HepG2 (cell line): Measurements from ENCODE around the gene FAM110A. TPM values are rescaled to one million over a fixed set of nuclear protein-coding genes. Genes with fewer than 3 reads are reported as not detected.

Experiments
- ATAC-seq: fragments of 200-7000 bp; cut with Tn5 transposase; 3 replicates; pipeline ENCODE4 v1.9.1; 2020; ENCODE audit warnings: mild to moderate bottlenecking, moderate library complexity
- BruUV-seq: library from RNA; stranded (reverse); fragments of 400-500 nt; replicated peaks from 2 replicates; lab custom pipeline; 2021; lab: Mats Ljungman, UMichigan
- CTCF ChIA-PET: fragments of 300-600 bp; formaldehyde crosslinking; extraction: SDS; loops from one replicate; lab custom pipeline; 2021; ENCODE audit warnings: low total read pairs, inconsistent platforms, low intra/inter-chr PET ratio; lab: Yijun Ruan, JAX
- POLR2A ChIA-PET: fragments of 350-600 bp; sonication (Branson Sonifier 250); formaldehyde crosslinking; loops from one replicate; lab custom pipeline; 2020; ENCODE audit warnings: antibody characterized with exemption, inconsistent platforms; lab: Yijun Ruan, JAX
- DNase-seq: peaks from one replicate; pipeline ENCODE4 v3.0.0-alpha.2; 2015; ENCODE audit warnings: low spot score
- FAIRE-seq: peaks from 3 replicates; lab custom pipeline; 2011; peaks lifted over from hg19 to GRCh38; lab: Jason Lieb, UNC
- H2AFZ ChIP-seq: one replicate; pipeline ENCODE4 v1.6.1; 2011; ENCODE audit warnings: low read length, inconsistent platforms
- H3K27ac ChIP-seq: fragments of 300-600 bp; 3 replicates; pipeline ENCODE4 v1.8.0; 2011; ENCODE audit warnings: mixed run types, mild to moderate bottlenecking, mixed read lengths, low read length, inconsistent platforms; ENCODE audit not compliant: insufficient read depth; ENCODE audit errors: extremely low read length
- H3K27me3 ChIP-seq, 2 experiments: fragments of 200-600 bp in 1 of 2; 2 replicates in 1 of 2; 3 replicates in 1 of 2; pipeline versions ENCODE4 v1.6.0 to v1.8.0; 2011; ENCODE audit warnings: low read length in 2 of 2, mild to moderate bottlenecking in 2 of 2, moderate library complexity in 2 of 2, inconsistent platforms in 1 of 2; ENCODE audit not compliant: insufficient read depth in 2 of 2, control insufficient read depth in 1 of 2
- H3K36me3 ChIP-seq, 2 experiments: fragments of 200-600 bp in 1 of 2; replicated peaks in 1 of 2; 2 replicates in 1 of 2; 3 replicates in 1 of 2; pipeline versions ENCODE4 v1.5.1 to v1.8.0; 2011; ENCODE audit warnings: low read length in 2 of 2, inconsistent platforms in 1 of 2; ENCODE audit not compliant: insufficient read depth in 2 of 2, control insufficient read depth in 1 of 2
- H3K4me1 ChIP-seq: 2 replicates; pipeline ENCODE4 v1.5.1; 2012; ENCODE audit warnings: low read length, inconsistent platforms; ENCODE audit not compliant: insufficient read depth
- H3K4me2 ChIP-seq: 2 replicates; pipeline ENCODE4 v1.6.0; 2011; ENCODE audit warnings: low read depth, low read length, inconsistent platforms
- H3K4me3 ChIP-seq, 3 experiments: fragments of 200-600 bp in 1 of 3; sonication (generic), shearing (Covaris generic) in 1 of 3; replicated peaks in 1 of 3; 2 replicates each; pipeline ENCODE4 v1.5.1; 2011 to 2016; ENCODE audit warnings: low read length in 3 of 3, inconsistent platforms in 2 of 3, low read depth in 2 of 3, mild to moderate bottlenecking in 2 of 3, control low read depth in 1 of 3, mixed read lengths in 1 of 3; ENCODE audit not compliant: insufficient read depth in 1 of 3
- H3K79me2 ChIP-seq: one replicate; pipeline ENCODE4 v1.6.1; 2011; ENCODE audit warnings: low read length, inconsistent platforms; ENCODE audit not compliant: insufficient read depth
- H3K9ac ChIP-seq: 2 replicates; pipeline ENCODE4 v1.6.0; 2011; ENCODE audit warnings: mild to moderate bottlenecking, low read depth, low read length, inconsistent platforms; ENCODE audit not compliant: insufficient read depth
- H3K9me3 ChIP-seq: 2 replicates; pipeline ENCODE4 v1.5.1; 2012; ENCODE audit warnings: mild to moderate bottlenecking, low read length
- H4K20me1 ChIP-seq: 2 replicates; pipeline ENCODE4 v1.6.0; 2011; ENCODE audit warnings: inconsistent platforms, mild to moderate bottlenecking, low read length, moderate library complexity; ENCODE audit not compliant: insufficient read depth
- ARID2 ChIP-seq: sonication (generic); formaldehyde crosslinking; IDR thresholded peaks from 2 replicates; pipeline ENCODE4 v1.8.1; 2022; ENCODE audit warnings: mild to moderate bottlenecking, missing genetic modification reagents, borderline replicate concordance
- HNF4A ChIP-seq: sonication (generic); formaldehyde crosslinking; IDR thresholded peaks from 2 replicates; pipeline ENCODE4 v1.4.0; 2020; ENCODE audit warnings: missing genetic modification reagents
- HNRNPLL ChIP-seq: fragments of 200-400 bp; formaldehyde crosslinking; IDR thresholded peaks from 2 replicates; pipeline ENCODE4 v1.6.1; 2017; ENCODE audit warnings: mild to moderate bottlenecking, low read depth, low read length; ENCODE audit not compliant: poor library complexity, severe bottlenecking
- KLF13 ChIP-seq: sonication (generic); formaldehyde crosslinking; IDR thresholded peaks from 2 replicates; pipeline ENCODE4 v1.4.0; 2020; ENCODE audit warnings: mild to moderate bottlenecking, missing genetic modification reagents
- MAFG ChIP-seq: sonication (generic); formaldehyde crosslinking; IDR thresholded peaks from 2 replicates; pipeline ENCODE4 v1.5.1; 2020; ENCODE audit warnings: mild to moderate bottlenecking, missing genetic modification reagents
- NCOA2 ChIP-seq: sonication (generic); formaldehyde crosslinking; IDR thresholded peaks from 2 replicates; pipeline ENCODE4 v1.8.0; 2022; ENCODE audit warnings: inconsistent platforms
- NFIC ChIP-seq: IDR thresholded peaks from 2 replicates; pipeline ENCODE4 v1.6.1; 2012; ENCODE audit warnings: mild to moderate bottlenecking, low read length, inconsistent platforms
- NKX3-1 ChIP-seq: sonication (generic); formaldehyde crosslinking; IDR thresholded peaks from 2 replicates; pipeline ENCODE4 v1.5.0; 2020; ENCODE audit warnings: missing genetic modification reagents
- NPAS2 ChIP-seq: sonication (generic); formaldehyde crosslinking; IDR thresholded peaks from 2 replicates; pipeline ENCODE4 v1.8.0; 2022; ENCODE audit warnings: mild to moderate bottlenecking, missing genetic modification reagents, borderline replicate concordance
- TP53 ChIP-seq: sonication (generic); formaldehyde crosslinking; conservative IDR thresholded peaks from 2 replicates; pipeline ENCODE4 v1.4.0; 2020; ENCODE audit warnings: missing genetic modification reagents
- ZMAT3 ChIP-seq: sonication (generic); formaldehyde crosslinking; conservative IDR thresholded peaks from 2 replicates; pipeline ENCODE4 v1.7.0; 2021; ENCODE audit warnings: missing genetic modification reagents
- ZNF253 ChIP-seq: sonication (generic); formaldehyde crosslinking; IDR thresholded peaks from 2 replicates; pipeline ENCODE4 v1.8.0; 2022; ENCODE audit warnings: mild to moderate bottlenecking, missing genetic modification reagents, borderline replicate concordance
- ZNF614 ChIP-seq: IDR thresholded peaks from 2 replicates; pipeline ENCODE4 v1.6.1; 2018; ENCODE audit warnings: missing biosample characterization, missing genetic modification reagents, inconsistent platforms, borderline replicate concordance
- WGBS: methylation state at CpG from one replicate; pipeline ENCODE4 v1.1.6; 2017; ENCODE audit warnings: low lambda C conversion rate; 5-methylcytosine and 5-hydroxymethylcytosine counted together
- in situ Hi-C: cut with HindIII; loops from 2 replicates; pipeline ENCODE4 v1.10.0; 2017; ENCODE audit warnings: low pct_unique_long_range_greater_than_20kb; ENCODE audit not compliant: extremely low pct_ligation_motif_present
- intact Hi-C: fragments of 100-400 bp; cut with micrococcal nuclease; formaldehyde crosslinking; loops from one replicate; pipeline ENCODE4 v1.10.0; 2022; ENCODE audit not compliant: unreplicated experiment
- polyA plus RNA-seq, 8 experiments: library from polyadenylated mRNA; depleted of rRNA in 3 of 8; stranded (reverse) in 7 of 8; unstranded in 1 of 8; fragments of >200 nt; fragmentation: Illumina TruSeq in 4 of 8; extraction: Trizol in 4 of 8; gene quantifications; 2 replicates each; pipeline versions ENCODE4 v1.2.1 to v1.2.3, GENCODE V29; 2011 to 2016; ENCODE audit warnings: low read depth in 4 of 8, missing spikeins in 1 of 8, mixed read lengths in 1 of 8; ENCODE audit not compliant: insufficient read depth in 1 of 8
- total RNA-seq, 5 experiments: library from RNA; depleted of rRNA; stranded (reverse); fragments of >200 nt; fragmentation: Illumina TruSeq; extraction: Trizol; gene quantifications; 2 replicates each; pipeline ENCODE4 v1.2.3, GENCODE V29; 2016; ENCODE audit warnings: low read depth in 1 of 5
- TF ChIP-seq, protein P1 (sequence below): sonication (generic); formaldehyde crosslinking; IDR thresholded peaks from 2 replicates; pipeline ENCODE4 v1.8.1; 2023; ENCODE audit warnings: mild to moderate bottlenecking, moderate library complexity, missing genetic modification reagents
- TF ChIP-seq, protein P2 (sequence below): sonication (generic); formaldehyde crosslinking; IDR thresholded peaks from 2 replicates; pipeline ENCODE4 v1.4.0; 2020; ENCODE audit warnings: missing genetic modification reagents
- TF ChIP-seq, protein P3 (sequence below): sonication (generic); formaldehyde crosslinking; IDR thresholded peaks from 2 replicates; pipeline ENCODE4 v1.8.0; 2022; ENCODE audit warnings: missing genetic modification reagents, low read depth, mild to moderate bottlenecking, borderline replicate concordance
- TF ChIP-seq, protein P4 (sequence below): sonication (generic); formaldehyde crosslinking; IDR thresholded peaks from 2 replicates; pipeline ENCODE4 v1.5.0; 2020; ENCODE audit warnings: missing genetic modification reagents
- TF ChIP-seq, protein P5 (sequence below): sonication (generic); formaldehyde crosslinking; IDR thresholded peaks from 2 replicates; pipeline ENCODE4 v1.4.0; 2020; ENCODE audit warnings: mild to moderate bottlenecking, missing genetic modification reagents
- TF ChIP-seq, protein P6 (sequence below): sonication (generic); formaldehyde crosslinking; conservative IDR thresholded peaks from 2 replicates; pipeline ENCODE4 v1.4.0; 2020; ENCODE audit warnings: missing genetic modification reagents

The FAM110A gene
- total and polyA plus RNA-seq, 2 of the 13 experiments (the other 11 are each of a cell fraction or from before 2014, with no cell fraction given) = 1.9 TPM

DNA sequence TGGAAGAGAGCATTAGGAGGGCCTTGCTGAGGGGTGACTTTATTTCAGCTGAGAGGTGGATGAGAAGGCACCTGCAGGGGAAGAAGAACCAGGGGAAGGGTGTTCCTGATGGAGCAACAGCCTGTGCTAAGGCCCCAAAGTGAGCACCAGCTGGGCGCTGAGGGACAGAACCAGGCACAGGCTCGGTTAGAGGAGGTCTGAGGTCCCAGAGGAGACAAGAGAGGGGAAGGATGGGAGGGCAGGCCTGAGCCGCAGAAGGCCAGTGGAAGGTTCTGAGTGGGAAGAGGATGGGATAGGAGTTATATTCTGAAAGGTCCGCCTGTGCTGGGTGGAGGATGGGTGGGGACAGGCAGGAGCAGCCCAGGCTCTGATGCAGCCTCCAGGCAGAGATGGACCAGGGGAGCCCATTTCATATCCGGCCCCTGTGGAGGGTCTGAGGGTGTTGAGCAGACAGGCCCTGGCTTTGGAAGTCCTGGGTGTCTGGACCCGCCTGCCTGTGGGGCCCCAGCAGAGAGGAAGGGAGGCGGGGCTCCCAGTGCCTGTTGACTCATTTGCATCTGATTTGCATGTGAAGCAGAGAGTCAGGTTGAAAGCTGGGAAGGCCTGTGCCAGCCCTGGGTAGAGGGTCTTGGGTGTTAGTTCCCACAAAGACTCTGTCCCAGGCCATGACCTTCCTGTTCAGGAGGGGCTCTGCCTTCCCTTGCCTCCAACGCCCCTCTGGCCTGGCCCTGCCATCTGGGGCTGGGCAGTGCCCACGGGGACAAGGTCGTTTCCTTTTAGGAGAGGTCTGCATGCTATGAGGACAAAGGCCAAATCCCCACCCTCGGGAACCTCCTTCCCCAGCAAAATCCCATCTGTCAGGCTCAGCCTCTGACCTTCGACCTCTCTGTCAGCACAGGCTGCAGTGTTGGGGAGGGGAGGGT is 10.6 kb upstream of the FAM110A start (continued):
- no peak for TF ChIP-seq TP53
- TF ChIP-seq NFIC = no peak
- TF ChIP-seq, protein P1, sequence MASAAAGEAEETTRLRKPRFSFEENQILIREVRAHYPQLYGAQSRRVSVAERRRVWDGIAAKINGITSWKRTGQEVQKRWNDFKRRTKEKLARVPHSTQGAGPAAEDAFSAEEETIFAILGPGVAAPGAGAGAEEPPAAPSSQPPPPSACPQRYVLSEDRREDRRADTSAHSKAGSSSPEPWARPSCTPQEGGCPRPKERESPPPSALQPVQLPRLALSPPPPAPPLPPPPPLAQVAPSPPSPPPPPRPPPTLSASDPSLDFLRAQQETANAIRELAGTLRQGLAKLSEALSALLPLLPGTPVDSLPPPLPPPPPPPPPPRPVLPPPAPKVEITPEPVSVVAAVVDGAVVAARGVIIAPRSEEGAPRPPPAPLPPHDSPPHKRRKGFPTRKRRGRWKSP (CRISPR knock-in tag) = no peak
- no peak for TF ChIP-seq NCOA2 (CRISPR knock-in tag)
- TF ChIP-seq, protein P2, sequence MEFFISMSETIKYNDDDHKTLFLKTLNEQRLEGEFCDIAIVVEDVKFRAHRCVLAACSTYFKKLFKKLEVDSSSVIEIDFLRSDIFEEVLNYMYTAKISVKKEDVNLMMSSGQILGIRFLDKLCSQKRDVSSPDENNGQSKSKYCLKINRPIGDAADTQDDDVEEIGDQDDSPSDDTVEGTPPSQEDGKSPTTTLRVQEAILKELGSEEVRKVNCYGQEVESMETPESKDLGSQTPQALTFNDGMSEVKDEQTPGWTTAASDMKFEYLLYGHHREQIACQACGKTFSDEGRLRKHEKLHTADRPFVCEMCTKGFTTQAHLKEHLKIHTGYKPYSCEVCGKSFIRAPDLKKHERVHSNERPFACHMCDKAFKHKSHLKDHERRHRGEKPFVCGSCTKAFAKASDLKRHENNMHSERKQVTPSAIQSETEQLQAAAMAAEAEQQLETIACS (CRISPR knock-in tag) = 0 out of 2 replicates have a peak, but pooled peaks have one; percentile 23
- TF ChIP-seq, protein P3, sequence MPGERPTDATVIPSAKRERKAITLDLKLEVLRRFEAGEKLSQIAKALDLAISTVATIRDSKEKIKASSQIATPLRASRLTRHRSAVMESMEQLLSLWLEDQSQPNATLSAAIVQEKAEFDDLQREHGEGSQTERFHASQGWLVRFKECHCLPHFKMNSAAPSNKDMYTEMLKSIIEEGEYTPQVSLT (CRISPR knock-in tag) = no peak
- no peak for TF ChIP-seq ZNF614 (CRISPR knock-in tag)
- TF ChIP-seq NPAS2 = no peak

DNA sequence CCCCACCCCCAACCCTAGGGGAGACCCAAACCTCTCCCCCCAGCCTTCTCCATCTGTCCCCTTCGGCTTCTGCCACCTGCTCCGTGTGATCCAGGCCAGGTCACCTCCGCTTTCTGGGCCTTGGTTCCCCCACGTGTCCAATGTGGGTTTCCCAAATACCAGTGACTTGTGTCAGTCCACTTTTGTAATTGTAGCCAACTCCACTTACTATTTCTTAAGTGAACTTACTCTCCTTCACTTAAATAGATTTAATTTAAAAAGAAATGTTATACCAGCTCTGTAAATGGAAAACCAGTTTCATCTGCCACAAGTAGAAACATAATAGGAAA is 10.0 kb upstream of the FAM110A start:
- Histone ChIP-seq H3K36me3 (no peaks in the 10 kb centered on the region), H3K27ac (no peak overlapping the region), H2AFZ (no peak overlapping the region), H3K4me3 (no peak overlapping the region), H4K20me1 (no peaks in the 10 kb centered on the region), H3K4me1 (0 out of 2 replicates have a peak, but pooled peaks cover 7% of the 10 kb centered on the region), H3K27me3 (peaks cover 0 to 6% of the 10 kb centered on the region in 2 experiments; a peak in 2 of 5 replicates), H3K9ac (no peak overlapping the region), H3K79me2 (no peaks in the 10 kb centered on the region), H3K9me3 (no peaks in the 10 kb centered on the region), H3K4me2 (no peak overlapping the region)
- ChIA-PET CTCF (no interaction called here), POLR2A (no interaction called here)
- 47% methylated on average over 4 of the region's 4 CpGs for WGBS
- intact Hi-C loops = no loop called here
- in situ Hi-C loops = no loop called here
- BruUV-seq = no TSS peak
- ATAC-seq (no peak), DNase-seq (no peak), FAIRE-seq (no peak)
- TF ChIP-seq HNF4A (CRISPR knock-in tag) (no peak), NKX3-1 (no peak), ZMAT3 (CRISPR knock-in tag) (no peak), MAFG (CRISPR knock-in tag) (no peak), KLF13 (CRISPR knock-in tag) (no peak), HNRNPLL (no peak), ZNF253 (CRISPR knock-in tag) (no peak), ARID2 (CRISPR knock-in tag) (no peak)
- TF ChIP-seq, protein P4, sequence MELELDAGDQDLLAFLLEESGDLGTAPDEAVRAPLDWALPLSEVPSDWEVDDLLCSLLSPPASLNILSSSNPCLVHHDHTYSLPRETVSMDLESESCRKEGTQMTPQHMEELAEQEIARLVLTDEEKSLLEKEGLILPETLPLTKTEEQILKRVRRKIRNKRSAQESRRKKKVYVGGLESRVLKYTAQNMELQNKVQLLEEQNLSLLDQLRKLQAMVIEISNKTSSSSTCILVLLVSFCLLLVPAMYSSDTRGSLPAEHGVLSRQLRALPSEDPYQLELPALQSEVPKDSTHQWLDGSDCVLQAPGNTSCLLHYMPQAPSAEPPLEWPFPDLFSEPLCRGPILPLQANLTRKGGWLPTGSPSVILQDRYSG = no peak
- TF ChIP-seq, protein P5, sequence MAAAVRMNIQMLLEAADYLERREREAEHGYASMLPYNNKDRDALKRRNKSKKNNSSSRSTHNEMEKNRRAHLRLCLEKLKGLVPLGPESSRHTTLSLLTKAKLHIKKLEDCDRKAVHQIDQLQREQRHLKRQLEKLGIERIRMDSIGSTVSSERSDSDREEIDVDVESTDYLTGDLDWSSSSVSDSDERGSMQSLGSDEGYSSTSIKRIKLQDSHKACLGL (CRISPR knock-in tag) = no peak
- TF ChIP-seq, protein P6, sequence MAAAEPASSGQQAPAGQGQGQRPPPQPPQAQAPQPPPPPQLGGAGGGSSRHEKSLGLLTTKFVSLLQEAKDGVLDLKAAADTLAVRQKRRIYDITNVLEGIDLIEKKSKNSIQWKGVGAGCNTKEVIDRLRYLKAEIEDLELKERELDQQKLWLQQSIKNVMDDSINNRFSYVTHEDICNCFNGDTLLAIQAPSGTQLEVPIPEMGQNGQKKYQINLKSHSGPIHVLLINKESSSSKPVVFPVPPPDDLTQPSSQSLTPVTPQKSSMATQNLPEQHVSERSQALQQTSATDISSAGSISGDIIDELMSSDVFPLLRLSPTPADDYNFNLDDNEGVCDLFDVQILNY = no peak
